ENCODE measurements around the gene MCRS1.
A peak's percentile ranks its signal among the peaks of the same experiment; 100 is the strongest.
"Not testable (repeated sequence)": the region's sequence is repeated elsewhere in the genome, so short reads cannot be mapped to it uniquely, and the experiment has no call there.

The MCRS1 gene

GRCh38 chr12:49540229-49541139, 27.5 kb downstream of the MCRS1 start:
- no peak for DNase-seq

GRCh38 chr12:49539406-49540228, 28.3 kb downstream of the MCRS1 start:
- DNase-seq: no peak

GRCh38 chr12:49538510-49539403, 29.2 kb downstream of the MCRS1 start, which contains the start of gene KCNH3:
TSS of gene KCNH3 (plus strand) at chr12:49539030. CDS start at chr12:49539417, 387 bp downstream.
- DNase-seq: peak; percentile 49

DNA sequence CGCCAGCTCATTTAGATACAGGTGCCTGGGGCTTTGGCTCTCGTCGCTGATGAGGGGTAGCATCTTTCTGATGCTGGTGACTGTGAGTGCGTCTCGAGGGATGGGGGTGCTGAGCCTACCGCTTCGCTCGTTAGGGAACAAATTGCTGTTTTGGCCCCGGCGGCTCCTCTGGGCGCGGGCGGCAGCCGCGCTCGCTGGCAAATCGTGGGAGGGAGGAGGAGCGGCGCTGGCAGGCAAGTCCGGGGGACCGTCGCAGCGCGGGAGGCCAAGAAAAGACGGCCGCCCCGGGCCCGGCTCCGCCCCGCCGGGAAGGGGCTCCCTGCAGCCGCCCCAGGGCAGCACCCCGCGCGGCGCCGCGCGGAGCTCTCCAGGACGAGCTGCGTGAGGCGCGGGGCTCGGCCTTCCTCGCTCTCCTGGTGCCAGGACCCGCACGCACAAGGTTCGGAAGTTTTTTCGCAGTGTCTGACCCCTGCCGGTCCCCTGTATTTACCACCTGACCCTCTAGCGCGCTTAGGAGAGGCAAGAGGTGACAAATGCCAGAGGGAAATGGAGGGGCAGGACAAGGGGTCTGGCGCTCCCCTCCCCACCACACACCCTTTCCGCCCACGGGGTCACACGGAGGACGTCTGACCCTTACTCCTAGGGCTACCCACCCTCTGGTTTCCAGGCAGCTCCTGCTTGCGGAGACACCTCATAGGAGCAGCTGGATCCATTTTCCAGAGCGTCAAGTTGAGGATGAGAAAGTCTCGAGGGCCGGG, 30.0 kb downstream of the MCRS1 start:
- DNase-seq: peak; percentile 4

DNA sequence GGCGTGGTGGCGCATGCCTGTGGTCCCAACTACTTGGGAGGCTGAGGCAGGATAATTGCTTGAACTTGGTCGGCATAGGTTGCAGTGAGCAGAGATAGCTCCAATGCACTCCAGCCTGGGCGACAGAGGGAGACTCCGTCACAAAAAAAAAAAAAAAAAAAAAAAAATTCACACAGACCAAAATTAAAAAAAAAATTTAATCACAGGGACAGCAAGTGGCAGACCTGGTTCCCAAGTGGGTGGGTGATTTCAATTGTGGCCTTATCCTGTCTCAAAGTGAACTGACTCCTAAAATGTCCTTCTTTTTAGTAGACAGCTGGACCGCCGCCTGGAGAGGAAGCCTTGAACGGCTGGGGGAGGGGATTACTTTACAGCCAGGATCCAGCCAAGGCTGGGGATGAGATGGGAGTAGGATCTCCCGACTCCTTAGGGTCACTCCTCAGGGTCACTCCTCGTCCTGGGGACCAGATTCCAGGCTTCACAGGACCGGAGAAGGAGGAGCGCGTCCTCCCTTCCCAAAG, 30.7 kb downstream of the MCRS1 start:
- DNase-seq: no peak

- DNase-seq: no peak
These were observed 31.3 kb downstream of the MCRS1 start for GRCh38 chr12:49536526-49537071.

DNA sequence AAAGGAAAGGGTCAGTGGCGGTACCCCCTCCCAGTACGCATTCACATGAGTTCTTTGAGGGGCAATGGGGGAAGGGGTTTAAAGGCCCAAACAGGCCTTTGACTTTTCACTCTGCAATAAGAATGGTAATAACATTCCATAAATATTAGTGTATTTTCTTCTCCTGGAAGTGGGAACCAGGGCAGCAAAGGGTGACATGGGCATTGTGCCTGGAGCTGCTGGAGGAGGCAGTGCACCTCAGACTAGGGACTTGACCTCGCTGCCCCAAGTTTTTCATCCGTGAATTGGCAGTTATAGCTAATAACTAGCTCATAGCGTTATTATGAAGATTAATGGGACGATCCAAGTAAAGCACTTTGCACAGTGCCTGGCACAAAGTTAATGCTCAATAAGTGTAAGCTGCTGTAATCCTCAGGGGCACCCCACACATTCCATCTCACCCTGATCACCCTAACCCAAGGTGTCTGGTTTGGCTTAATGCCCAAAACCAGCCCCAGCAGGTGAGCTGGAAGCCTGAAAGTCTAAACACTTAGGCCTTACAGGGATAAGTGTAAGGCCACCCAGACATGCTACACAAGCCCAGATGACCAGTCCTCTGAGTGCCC, 31.9 kb downstream of the MCRS1 start:
- no peak for DNase-seq

DNA sequence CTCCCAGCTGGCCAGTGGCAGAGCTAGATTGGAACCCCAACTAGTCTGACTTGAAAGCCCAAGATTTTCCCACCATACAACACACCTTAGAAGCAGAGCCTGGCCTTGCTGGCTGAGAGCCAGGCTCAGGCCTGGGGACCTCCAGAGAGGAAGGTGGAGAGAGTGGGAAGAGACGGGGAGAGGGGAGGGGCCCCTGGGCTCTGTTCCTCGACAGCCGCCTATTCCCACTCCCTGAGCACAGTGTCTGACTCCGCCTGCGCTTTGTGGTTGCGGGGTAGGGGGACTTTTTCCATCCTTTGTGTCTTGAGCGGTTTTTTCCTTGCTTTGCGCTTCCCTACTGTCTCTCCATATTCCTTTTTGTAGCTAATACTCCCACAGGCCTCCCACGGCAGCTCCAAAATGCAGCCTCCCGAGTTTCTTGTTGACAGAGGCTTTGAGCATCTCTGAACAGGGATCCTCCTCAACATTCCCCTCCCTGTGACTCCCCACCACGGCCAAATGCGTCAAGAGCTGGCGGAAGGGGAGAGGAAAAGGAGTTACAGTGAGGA, 33.1 kb downstream of the MCRS1 start:
- no peak for DNase-seq

DNA sequence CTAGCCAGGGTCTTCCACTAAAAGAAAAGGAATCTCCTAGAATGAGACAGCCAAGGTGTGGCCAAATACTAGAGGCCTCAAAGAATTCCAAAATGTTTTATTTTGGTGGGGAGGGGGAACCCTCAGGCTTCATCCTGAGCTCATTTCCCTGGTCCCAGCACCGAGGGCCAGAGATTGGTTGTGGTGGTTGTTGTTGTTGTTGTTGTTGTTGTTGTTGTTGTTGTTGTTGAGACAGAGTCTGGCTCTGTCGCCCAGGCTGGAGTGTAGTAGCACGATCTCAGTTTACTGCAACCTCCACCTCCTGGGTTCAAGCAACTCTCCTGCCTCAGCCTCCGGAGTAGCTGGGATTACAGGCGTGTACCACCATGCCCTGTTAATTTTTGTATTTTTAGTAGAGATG, 33.8 kb downstream of the MCRS1 start:
- not testable (repeated sequence) for DNase-seq

DNA sequence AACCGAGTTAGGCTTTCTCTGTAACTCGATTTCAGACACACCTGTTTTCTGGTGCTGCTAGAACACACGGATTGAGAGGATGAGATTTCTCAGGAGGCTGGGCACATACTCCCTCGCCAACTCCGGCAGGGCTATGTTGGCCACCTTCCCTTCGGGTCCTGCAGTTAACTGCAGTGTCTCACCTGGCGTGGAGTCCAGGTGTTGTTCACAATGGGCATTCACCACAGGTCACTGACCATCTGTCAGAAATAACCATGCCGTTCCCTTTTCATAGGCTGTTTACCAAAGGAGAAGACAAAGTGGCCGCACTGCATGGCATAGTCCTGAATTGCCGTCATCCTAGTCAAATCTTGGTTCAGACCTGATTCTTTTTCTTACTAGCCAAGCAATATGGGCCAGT, 34.6 kb downstream of the MCRS1 start:
- no peak for DNase-seq

DNA sequence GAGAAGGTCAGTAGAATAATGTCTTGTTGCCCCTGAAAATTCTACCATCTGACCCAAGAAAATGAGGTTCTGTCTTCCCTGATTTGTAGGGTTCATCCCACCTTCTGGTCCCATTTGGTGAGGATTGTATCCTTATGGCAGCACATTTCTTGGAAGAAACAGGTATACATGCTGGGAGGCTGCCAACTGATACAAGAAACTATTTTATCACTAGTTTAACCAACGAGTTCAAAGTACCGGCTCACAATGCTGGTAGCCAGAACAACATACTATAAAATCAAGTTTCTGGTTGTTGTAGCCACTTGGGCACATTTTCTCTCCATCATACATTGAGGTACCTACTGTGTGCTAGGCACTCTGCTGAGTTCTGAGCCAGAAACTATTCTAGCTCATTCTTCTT, 36.2 kb downstream of the MCRS1 start:
- DNase-seq: no peak

GRCh38 chr12:49529414-49529813, 38.5 kb downstream of the MCRS1 start:
- no peak for DNase-seq

DNA sequence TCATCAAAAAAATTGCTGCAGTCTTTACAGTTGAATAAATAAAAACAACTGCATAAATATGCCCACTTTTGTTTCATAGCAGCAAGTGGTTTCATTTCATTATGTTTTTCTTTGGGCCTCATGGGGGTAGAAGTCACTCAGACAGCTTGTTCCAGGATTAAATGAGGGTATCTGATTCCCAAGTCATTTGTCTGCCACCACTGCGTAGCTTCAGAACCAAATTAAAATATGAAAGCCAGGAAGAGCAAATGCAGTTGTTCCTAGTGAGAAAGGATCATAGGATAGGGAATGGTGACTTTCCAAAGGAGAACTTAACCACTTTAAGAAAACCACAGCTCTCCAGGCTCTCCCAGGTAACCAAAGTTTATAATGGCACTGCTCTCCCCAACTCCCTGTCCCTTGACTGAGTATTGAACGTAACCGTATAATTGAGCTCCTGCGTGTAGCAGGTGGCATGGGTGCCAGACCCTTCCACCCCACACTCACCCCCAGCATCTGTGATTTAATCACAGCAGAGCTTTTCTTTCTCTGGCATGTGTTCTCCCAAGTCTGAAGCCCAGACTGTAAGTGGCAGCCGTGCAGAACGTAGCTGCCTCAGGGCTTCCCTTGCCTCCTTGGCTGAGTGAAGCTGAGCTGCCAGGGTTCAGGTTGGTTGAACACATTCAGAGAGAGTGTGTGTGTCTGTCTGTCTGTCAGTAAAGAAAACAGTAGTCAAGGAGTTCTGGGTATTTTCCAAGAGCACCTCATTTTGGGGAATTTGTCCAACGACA, 40.4 kb downstream of the MCRS1 start:
- no peak for DNase-seq

DNA sequence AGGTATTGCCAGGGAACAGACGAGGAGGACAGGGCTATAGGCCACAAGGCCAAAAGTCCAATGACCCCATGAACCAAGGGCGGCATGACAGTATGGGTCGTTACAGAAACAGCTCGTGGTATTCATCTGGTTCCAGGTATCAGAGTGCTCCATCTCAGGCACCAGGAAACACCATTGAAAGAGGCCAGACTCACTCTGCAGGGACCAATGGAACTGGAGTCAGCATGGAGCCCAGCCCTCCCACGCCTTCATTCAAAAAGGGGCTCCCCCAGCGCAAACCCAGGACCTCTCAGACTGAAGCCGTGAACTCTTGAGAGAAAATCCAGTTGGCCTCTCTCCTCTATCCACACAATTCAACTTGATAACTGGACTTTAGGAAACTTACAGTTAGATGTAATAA, 42.0 kb downstream of the MCRS1 start:
- DNase-seq: no peak

DNA sequence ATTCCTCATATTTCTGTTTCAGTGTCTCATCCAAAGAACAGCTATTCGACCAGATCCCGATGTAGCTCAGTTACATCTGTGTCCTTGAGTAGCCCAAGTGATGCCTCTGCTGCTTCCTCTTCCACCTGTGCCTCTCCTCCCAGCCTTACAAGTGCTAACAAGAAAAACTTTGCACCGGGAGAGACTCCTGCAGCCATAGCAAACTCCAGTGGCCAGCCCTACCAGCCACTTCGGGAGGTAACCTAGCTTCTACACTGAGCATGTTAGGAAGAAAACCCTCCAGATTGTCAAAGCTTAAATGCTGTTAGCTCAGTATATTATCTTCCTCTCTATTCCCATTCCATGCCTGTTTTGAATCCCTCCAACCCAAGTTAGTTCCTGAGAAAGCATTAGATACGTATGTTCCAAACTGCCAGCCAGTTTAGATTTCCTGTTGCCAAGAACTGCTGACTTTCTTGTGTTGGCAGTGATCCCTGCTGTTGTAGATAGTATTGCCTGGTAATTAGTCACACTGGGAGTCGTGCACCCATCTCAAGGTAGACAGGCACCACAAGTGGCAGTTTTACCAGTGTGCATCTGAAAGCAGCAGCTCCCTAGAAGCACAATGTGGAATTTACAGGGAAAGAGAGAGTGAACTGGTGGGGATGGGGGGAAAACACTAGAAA, 43.1 kb downstream of the MCRS1 start:
- no peak for DNase-seq

DNA sequence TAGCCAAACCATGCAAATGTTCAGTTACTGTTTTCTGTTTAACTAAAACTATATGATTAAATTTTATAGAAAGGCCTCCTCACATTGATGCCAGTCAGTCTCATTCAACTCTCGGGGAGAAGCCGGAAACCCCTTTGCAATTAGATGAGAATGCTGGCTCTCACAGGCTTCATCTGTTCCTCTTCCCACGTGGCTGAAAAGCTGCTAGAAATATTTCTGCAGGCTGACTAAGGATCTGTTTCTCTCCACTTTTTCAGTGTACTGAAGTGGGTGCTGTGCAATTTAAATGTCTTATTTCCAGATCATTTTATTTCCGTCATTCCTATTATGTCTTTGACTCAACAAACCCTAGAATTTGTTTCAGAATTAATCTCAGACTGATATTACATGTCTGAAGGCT, 46.6 kb downstream of the MCRS1 start:
- DNase-seq: no peak

DNA sequence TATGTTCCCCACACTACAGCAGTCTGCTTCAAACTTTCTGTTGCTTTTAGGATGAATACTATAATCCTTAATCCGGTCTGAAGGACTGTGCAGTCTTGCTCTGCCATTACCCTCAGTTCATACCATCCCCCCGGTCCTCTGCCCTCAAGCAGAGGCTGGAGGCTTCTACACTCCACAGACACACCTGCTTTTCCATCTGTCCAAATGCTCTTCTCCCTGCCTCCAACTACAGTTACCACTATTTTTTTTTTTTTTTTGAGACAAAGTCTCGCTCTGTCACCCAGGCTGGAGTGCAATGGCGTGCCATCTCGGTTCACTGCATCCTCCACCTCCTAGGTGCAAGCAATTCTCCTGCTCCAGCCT, 48.4 kb downstream of the MCRS1 start:
- no peak for DNase-seq

DNA sequence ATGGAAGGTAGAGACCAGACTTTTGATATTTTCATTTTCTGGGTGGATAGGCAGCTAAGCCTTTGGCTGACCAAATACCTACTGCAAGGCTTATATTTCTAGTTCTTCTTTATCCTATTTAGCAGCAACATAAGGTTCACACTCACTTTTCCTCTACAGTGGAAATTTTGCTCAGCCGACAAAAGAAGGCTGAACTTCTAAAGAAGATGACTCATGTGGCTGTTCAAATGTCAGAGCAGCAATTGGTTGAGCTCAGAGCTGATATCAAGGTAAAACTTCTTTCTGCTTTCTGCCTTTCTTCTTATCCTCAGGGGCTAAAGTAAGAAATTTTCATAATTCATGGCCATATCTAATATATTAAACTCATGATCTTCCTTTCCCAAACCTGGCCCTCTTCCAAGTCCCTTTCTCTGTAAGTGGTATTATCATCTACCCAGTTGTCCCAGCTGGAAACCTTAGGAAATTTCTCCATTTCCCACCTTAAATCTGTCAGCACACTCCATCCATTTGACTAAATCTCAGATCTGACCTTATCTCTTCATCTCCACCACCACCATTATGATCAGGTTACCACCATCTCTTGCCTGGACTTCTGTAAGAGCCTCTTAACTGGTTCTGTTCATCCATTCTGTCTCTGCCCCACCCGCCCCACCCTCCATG, 48.9 kb downstream of the MCRS1 start:
- no peak for DNase-seq

GRCh38 chr12:49515266-49515665, 52.7 kb downstream of the MCRS1 start:
- no peak for DNase-seq
